Measurements from ENCODE around the gene NOC4L. TPM values are rescaled to one million over a fixed set of nuclear protein-coding genes. Genes with fewer than 3 reads are reported as not detected.

The NOC4L gene
- total RNA-seq, 1 donor from 2014 or later = 16.5 TPM

DNA sequence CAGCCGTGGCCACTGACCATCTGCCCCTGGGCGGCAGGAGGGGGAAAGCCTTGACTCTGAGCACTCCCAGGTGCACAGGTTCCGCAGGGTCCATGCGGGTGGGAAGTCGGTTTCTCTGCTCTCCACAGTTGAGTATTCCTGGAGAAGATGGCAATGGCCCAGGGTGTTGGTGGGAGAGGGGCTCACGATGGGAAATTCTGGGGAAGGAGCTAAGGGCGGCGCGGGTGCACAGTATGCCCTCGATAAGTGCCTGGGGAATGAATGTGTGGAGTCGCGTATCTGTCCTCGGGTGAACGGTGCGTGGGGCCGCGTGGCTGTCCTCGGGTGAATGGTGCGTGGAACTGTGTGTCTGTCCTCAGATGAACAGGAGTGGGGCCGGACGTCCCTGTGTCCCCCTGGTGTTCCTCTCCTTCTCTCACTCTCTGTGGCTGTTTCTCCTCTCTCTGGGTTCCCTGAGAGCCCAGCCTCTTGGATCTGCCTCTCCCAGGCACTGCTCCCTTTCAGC is 38.0 kb downstream of the NOC4L start:
- peaks cover 23% of the 10 kb centered on the region for H3K27me3 ChIP-seq (ENCODE audit: insufficient read depth, low read length)
- Mint-ChIP-seq H3K9me3 (ENCODE audit: unreplicated experiment) (peaks cover 4% of the 10 kb centered on the region), H3K4me1 (ENCODE audit: low read depth, unreplicated experiment) (no peaks in the 10 kb centered on the region), H3K36me3 (ENCODE audit: low read depth, unreplicated experiment) (no peaks in the 10 kb centered on the region), H3K27me3 (ENCODE audit: low read depth, unreplicated experiment) (peaks cover 68% of the 10 kb centered on the region), H3K4me3 (ENCODE audit: unreplicated experiment) (no peak overlapping the region), H3K27ac (ENCODE audit: unreplicated experiment) (no peak overlapping the region)
- H3K9ac ChIP-seq (ENCODE audit: low read length) = no peak overlapping the region
- H4K20me1 ChIP-seq (ENCODE audit: insufficient read depth, low read length) = no peaks in the 10 kb centered on the region
- no peak overlapping the region for H3K4me3 ChIP-seq (ENCODE audit: insufficient read depth, low read depth, low read length)
- no peaks in the 10 kb centered on the region for H3K36me3 ChIP-seq (ENCODE audit: insufficient read depth, low read length)
- DNase-seq (ENCODE audit: low read depth) (no peak), FAIRE-seq (no peak)
- H3K79me2 ChIP-seq (ENCODE audit: insufficient read depth, low read length) = no peaks in the 10 kb centered on the region
- H3K4me1 ChIP-seq (ENCODE audit: insufficient read depth, low read length) = no peaks in the 10 kb centered on the region
- H3K4me2 ChIP-seq (ENCODE audit: low read length) = no peak overlapping the region
- H3K9me3 ChIP-seq (ENCODE audit: insufficient read depth, low read depth, low read length) = peaks cover 5% of the 10 kb centered on the region
- TF ChIP-seq EZH2 (IDR thresholded peaks at IDR 0.05; ENCODE audit: insufficient read depth, low read length) = no peak
- TF ChIP-seq, protein P1, sequence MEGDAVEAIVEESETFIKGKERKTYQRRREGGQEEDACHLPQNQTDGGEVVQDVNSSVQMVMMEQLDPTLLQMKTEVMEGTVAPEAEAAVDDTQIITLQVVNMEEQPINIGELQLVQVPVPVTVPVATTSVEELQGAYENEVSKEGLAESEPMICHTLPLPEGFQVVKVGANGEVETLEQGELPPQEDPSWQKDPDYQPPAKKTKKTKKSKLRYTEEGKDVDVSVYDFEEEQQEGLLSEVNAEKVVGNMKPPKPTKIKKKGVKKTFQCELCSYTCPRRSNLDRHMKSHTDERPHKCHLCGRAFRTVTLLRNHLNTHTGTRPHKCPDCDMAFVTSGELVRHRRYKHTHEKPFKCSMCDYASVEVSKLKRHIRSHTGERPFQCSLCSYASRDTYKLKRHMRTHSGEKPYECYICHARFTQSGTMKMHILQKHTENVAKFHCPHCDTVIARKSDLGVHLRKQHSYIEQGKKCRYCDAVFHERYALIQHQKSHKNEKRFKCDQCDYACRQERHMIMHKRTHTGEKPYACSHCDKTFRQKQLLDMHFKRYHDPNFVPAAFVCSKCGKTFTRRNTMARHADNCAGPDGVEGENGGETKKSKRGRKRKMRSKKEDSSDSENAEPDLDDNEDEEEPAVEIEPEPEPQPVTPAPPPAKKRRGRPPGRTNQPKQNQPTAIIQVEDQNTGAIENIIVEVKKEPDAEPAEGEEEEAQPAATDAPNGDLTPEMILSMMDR (IDR thresholded peaks at IDR 0.05; ENCODE audit: insufficient read depth, low read depth, low read length) = no peak
- no peak overlapping the region for H3K27ac ChIP-seq (ENCODE audit: low read depth, low read length)
- no peak overlapping the region for H2AFZ ChIP-seq (ENCODE audit: low read depth, low read length)

DNA sequence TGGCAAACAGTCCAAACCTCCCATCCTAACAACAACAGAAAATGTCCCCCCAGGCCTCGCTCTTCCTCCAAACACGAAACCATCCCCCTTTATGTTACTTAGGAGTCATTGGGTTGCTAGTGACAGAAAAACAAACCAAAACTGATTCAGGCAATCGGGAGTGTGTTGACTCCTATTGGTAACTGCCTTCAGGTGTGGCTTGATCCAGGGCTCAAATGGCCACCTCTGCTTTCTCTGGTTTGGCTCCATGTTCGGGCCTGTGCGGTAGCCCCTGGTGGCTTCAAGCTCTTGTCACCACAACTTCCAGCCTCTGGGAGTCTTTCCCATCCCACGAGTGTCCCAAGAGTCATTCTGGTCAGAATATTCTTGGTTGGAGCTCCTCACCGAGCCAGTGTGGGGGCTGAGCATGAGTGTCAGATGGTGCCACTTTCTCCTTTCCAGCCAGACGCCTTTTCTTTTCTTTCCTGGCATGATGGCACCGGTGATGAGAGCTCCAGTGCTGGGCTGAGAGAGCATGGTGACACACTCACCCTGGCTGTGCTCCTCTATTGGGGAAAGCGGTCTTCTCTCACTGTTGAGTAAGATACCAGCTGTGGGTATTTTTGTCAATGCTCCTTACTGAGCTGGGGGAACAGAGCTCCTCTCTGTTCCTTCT is 38.6 kb downstream of the NOC4L start:
- Histone ChIP-seq H3K4me2 (ENCODE audit: low read length) (no peak overlapping the region), H3K9ac (ENCODE audit: low read length) (no peak overlapping the region), H3K27ac (ENCODE audit: low read depth, low read length) (no peak overlapping the region), H3K4me1 (ENCODE audit: insufficient read depth, low read length) (no peaks in the 10 kb centered on the region), H3K27me3 (ENCODE audit: insufficient read depth, low read length) (peaks cover 23% of the 10 kb centered on the region), H2AFZ (ENCODE audit: low read depth, low read length) (no peak overlapping the region), H3K4me3 (ENCODE audit: insufficient read depth, low read depth, low read length) (no peak overlapping the region), H3K36me3 (ENCODE audit: insufficient read depth, low read length) (no peaks in the 10 kb centered on the region), H4K20me1 (ENCODE audit: insufficient read depth, low read length) (no peaks in the 10 kb centered on the region), H3K79me2 (ENCODE audit: insufficient read depth, low read length) (no peaks in the 10 kb centered on the region), H3K9me3 (ENCODE audit: insufficient read depth, low read depth, low read length) (peaks cover 5% of the 10 kb centered on the region)
- DNase-seq (ENCODE audit: low read depth) (no peak), FAIRE-seq (no peak)
- no peak overlapping the region for H3K27ac Mint-ChIP-seq (ENCODE audit: unreplicated experiment)
- peaks cover under 1% of the 10 kb centered on the region for H3K36me3 Mint-ChIP-seq (ENCODE audit: low read depth, unreplicated experiment)
- H3K4me3 Mint-ChIP-seq (ENCODE audit: unreplicated experiment) = peak overlapping the region; percentile 54
- peaks cover 72% of the 10 kb centered on the region for H3K27me3 Mint-ChIP-seq (ENCODE audit: low read depth, unreplicated experiment)
- peaks cover 4% of the 10 kb centered on the region for H3K9me3 Mint-ChIP-seq (ENCODE audit: unreplicated experiment)
- no peaks in the 10 kb centered on the region for H3K4me1 Mint-ChIP-seq (ENCODE audit: low read depth, unreplicated experiment)
- no peak for TF ChIP-seq EZH2 (IDR thresholded peaks at IDR 0.05; ENCODE audit: insufficient read depth, low read length)
- TF ChIP-seq, protein P1 (IDR thresholded peaks at IDR 0.05; ENCODE audit: insufficient read depth, low read depth, low read length) = no peak

DNA sequence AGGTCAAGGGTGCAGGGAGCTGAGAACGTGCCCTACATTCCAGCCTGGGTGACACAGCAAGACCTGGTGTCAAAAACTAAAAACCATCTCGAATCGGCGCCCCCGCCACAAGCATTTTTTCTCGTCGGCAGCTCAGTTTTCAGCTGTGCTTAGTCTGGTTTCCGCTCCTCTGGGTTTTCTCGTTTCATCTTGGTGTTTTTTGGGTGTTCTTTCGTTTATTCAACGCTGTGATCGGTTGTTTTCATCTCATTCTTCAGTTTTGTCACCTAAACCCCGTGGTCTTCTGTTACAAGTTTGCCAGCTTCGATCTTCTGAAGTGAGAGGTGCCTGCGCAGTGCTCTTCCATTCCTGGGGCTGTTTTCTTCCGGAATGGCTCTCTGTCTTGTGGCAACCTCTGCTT is 41.4 kb downstream of the NOC4L start:
- Mint-ChIP-seq H3K36me3 (ENCODE audit: low read depth, unreplicated experiment) (peaks cover 2% of the 10 kb centered on the region), H3K4me1 (ENCODE audit: low read depth, unreplicated experiment) (no peaks in the 10 kb centered on the region), H3K4me3 (ENCODE audit: unreplicated experiment) (no peak overlapping the region), H3K27me3 (ENCODE audit: low read depth, unreplicated experiment) (peaks cover 55% of the 10 kb centered on the region), H3K27ac (ENCODE audit: unreplicated experiment) (no peak overlapping the region), H3K9me3 (ENCODE audit: unreplicated experiment) (peaks cover 4% of the 10 kb centered on the region)
- TF ChIP-seq, protein P1 (IDR thresholded peaks at IDR 0.05; ENCODE audit: insufficient read depth, low read depth, low read length) = no peak
- no peak for TF ChIP-seq EZH2 (IDR thresholded peaks at IDR 0.05; ENCODE audit: insufficient read depth, low read length)
- no peaks in the 10 kb centered on the region for H3K36me3 ChIP-seq (ENCODE audit: insufficient read depth, low read length)
- no peaks in the 10 kb centered on the region for H4K20me1 ChIP-seq (ENCODE audit: insufficient read depth, low read length)
- peaks cover 5% of the 10 kb centered on the region for H3K9me3 ChIP-seq (ENCODE audit: insufficient read depth, low read depth, low read length)
- H3K4me1 ChIP-seq (ENCODE audit: insufficient read depth, low read length) = peaks cover 7% of the 10 kb centered on the region
- H3K4me3 ChIP-seq (ENCODE audit: insufficient read depth, low read depth, low read length) = no peak overlapping the region
- no peak overlapping the region for H3K27ac ChIP-seq (ENCODE audit: low read depth, low read length)
- FAIRE-seq (no peak), DNase-seq (ENCODE audit: low read depth) (no peak)
- peaks cover 12% of the 10 kb centered on the region for H3K27me3 ChIP-seq (ENCODE audit: insufficient read depth, low read length)
- H3K4me2 ChIP-seq (ENCODE audit: low read length) = no peak overlapping the region
- H3K79me2 ChIP-seq (ENCODE audit: insufficient read depth, low read length) = no peaks in the 10 kb centered on the region
- no peak overlapping the region for H3K9ac ChIP-seq (ENCODE audit: low read length)
- H2AFZ ChIP-seq (ENCODE audit: low read depth, low read length) = no peak overlapping the region
